H1 (cell line): ENCODE data around the gene G3BP1. TPM values are rescaled to one million over a fixed set of nuclear protein-coding genes. Genes with fewer than 3 reads are reported as not detected.

Source experiments
- EGR1 ChIP-seq: IDR thresholded peaks from 2 replicates; pipeline ENCODE4 v1.6.1; 2011; ENCODE audit warnings: low read depth, low read length, borderline replicate concordance
- KDM5A ChIP-seq: fragments of 200-600 bp; IDR thresholded peaks from 2 replicates; pipeline ENCODE4 v1.7.1; 2012; ENCODE audit warnings: mild to moderate bottlenecking, low read length, inconsistent platforms, mixed read lengths
- POLR2AphosphoS5 ChIP-seq: IDR thresholded peaks from 2 replicates; pipeline ENCODE4 v1.6.1; 2011; ENCODE audit warnings: low read depth, low read length
- RBBP5 ChIP-seq: IDR thresholded peaks from 2 replicates; pipeline ENCODE4 v1.7.1; 2012; ENCODE audit warnings: low read depth, mild to moderate bottlenecking, inconsistent platforms, low read length, moderate library complexity, borderline replicate concordance
- ZNF274 ChIP-seq: IDR thresholded peaks from 2 replicates; pipeline ENCODE4 v1.7.0; 2012; ENCODE audit warnings: low read length, borderline replicate concordance; ENCODE audit errors: extremely low read depth
- polyA plus RNA-seq, 7 experiments: library from polyadenylated mRNA; depleted of rRNA in 3 of 7; stranded (reverse) in 5 of 7; unstranded in 2 of 7; fragments of >200 nt in 5 of 7; fragments of 200-250 nt in 2 of 7; gene quantifications; 1 replicate in 5 of 7; 2 replicates in 1 of 7; 4 replicates in 1 of 7; pipeline versions ENCODE4 v1.2.1 to v1.2.3, GENCODE V29; 2011 to 2013; ENCODE audit warnings: missing spikeins in 2 of 7, mixed read lengths in 2 of 7
- total RNA-seq: library from RNA; stranded (reverse); fragmentation: NEBNext Ultra II Directional; extraction: Animal tissue kit (Norgen Biotek cat#: 25700); gene quantifications from 2 replicates; pipeline ENCODE4 v1.2.1, GENCODE V29; 2021
- TF ChIP-seq, protein P1 (sequence below): fragments of 300-600 bp; sonication (generic); IDR thresholded peaks from 2 replicates; pipeline ENCODE4 v1.7.1; 2012; ENCODE audit warnings: low read length, moderate library complexity, mild to moderate bottlenecking, inconsistent platforms; ENCODE audit not compliant: insufficient replicate concordance

The G3BP1 gene
- total and polyA plus RNA-seq, 2 of the 8 experiments (the other 6 are each of a cell fraction or from before 2014, with no cell fraction given): 71.2 to 516 TPM

DNA sequence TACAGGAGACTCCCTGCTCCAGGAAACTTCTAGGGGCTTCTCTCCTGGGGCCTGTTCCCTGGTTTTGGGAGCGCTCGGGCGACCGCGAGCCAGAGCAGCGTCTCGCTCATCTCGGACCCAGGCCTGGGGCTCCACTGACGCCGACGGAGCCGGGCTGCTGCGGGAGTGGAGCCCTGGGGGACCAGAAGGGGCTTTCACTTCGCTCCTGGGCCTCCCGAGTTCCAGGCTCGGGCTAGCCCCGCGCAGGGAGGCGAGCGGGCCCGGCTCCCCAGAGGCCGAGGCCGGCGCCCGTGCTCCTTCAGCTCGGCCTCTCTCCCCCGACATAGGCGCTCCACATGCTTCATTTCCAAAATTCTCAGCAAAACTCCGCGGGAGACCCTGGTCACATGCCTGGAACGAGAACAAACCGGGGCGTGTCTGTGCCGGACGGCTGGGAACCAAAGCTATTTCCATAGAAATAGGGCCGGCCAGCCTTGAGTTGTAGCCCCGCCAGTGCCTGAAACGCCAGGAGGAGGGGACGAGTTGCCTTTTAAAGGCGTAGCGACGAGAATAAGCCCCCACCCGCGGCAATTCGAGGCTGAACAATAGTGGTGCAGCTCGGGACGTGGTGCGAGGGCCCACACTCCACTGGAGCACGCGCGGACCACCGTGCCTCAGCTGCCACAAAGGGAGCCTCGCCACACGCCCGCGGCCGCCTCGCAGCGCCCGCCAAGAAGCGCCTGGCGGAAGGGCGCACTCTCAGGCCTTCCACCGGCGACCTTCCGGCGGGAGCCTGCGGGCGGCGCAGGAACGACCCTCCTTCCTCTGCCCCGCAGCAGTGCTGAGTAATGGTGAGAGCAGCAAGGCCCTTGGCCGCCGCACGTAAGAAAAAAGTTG, 1.1 kb upstream of the G3BP1 start (continued):
- TF ChIP-seq, protein P1, sequence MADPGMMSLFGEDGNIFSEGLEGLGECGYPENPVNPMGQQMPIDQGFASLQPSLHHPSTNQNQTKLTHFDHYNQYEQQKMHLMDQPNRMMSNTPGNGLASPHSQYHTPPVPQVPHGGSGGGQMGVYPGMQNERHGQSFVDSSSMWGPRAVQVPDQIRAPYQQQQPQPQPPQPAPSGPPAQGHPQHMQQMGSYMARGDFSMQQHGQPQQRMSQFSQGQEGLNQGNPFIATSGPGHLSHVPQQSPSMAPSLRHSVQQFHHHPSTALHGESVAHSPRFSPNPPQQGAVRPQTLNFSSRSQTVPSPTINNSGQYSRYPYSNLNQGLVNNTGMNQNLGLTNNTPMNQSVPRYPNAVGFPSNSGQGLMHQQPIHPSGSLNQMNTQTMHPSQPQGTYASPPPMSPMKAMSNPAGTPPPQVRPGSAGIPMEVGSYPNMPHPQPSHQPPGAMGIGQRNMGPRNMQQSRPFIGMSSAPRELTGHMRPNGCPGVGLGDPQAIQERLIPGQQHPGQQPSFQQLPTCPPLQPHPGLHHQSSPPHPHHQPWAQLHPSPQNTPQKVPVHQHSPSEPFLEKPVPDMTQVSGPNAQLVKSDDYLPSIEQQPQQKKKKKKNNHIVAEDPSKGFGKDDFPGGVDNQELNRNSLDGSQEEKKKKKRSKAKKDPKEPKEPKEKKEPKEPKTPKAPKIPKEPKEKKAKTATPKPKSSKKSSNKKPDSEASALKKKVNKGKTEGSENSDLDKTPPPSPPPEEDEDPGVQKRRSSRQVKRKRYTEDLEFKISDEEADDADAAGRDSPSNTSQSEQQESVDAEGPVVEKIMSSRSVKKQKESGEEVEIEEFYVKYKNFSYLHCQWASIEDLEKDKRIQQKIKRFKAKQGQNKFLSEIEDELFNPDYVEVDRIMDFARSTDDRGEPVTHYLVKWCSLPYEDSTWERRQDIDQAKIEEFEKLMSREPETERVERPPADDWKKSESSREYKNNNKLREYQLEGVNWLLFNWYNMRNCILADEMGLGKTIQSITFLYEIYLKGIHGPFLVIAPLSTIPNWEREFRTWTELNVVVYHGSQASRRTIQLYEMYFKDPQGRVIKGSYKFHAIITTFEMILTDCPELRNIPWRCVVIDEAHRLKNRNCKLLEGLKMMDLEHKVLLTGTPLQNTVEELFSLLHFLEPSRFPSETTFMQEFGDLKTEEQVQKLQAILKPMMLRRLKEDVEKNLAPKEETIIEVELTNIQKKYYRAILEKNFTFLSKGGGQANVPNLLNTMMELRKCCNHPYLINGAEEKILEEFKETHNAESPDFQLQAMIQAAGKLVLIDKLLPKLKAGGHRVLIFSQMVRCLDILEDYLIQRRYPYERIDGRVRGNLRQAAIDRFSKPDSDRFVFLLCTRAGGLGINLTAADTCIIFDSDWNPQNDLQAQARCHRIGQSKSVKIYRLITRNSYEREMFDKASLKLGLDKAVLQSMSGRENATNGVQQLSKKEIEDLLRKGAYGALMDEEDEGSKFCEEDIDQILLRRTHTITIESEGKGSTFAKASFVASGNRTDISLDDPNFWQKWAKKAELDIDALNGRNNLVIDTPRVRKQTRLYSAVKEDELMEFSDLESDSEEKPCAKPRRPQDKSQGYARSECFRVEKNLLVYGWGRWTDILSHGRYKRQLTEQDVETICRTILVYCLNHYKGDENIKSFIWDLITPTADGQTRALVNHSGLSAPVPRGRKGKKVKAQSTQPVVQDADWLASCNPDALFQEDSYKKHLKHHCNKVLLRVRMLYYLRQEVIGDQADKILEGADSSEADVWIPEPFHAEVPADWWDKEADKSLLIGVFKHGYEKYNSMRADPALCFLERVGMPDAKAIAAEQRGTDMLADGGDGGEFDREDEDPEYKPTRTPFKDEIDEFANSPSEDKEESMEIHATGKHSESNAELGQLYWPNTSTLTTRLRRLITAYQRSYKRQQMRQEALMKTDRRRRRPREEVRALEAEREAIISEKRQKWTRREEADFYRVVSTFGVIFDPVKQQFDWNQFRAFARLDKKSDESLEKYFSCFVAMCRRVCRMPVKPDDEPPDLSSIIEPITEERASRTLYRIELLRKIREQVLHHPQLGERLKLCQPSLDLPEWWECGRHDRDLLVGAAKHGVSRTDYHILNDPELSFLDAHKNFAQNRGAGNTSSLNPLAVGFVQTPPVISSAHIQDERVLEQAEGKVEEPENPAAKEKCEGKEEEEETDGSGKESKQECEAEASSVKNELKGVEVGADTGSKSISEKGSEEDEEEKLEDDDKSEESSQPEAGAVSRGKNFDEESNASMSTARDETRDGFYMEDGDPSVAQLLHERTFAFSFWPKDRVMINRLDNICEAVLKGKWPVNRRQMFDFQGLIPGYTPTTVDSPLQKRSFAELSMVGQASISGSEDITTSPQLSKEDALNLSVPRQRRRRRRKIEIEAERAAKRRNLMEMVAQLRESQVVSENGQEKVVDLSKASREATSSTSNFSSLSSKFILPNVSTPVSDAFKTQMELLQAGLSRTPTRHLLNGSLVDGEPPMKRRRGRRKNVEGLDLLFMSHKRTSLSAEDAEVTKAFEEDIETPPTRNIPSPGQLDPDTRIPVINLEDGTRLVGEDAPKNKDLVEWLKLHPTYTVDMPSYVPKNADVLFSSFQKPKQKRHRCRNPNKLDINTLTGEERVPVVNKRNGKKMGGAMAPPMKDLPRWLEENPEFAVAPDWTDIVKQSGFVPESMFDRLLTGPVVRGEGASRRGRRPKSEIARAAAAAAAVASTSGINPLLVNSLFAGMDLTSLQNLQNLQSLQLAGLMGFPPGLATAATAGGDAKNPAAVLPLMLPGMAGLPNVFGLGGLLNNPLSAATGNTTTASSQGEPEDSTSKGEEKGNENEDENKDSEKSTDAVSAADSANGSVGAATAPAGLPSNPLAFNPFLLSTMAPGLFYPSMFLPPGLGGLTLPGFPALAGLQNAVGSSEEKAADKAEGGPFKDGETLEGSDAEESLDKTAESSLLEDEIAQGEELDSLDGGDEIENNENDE: no peak
- TF ChIP-seq POLR2AphosphoS5 (no peak; the same call in 1 of the 2 replicates), EGR1 (no peak), ZNF274 (no peak), RBBP5 (peak; percentile 72; the same call in 1 of the 2 replicates), KDM5A (no peak)
